Activated naive CD8-positive, alpha-beta T cell treated with anti-CD3 and anti-CD28 coated beads, Interleukin-2, amount 50 U/mL, for 16 hours (primary cell): Measurements from ENCODE around the gene ROBO1.

ENCODE experiments used
- DNase-seq: peaks from one replicate; pipeline ENCODE4 v3.0.0-alpha.2; 2020; ENCODE audit warnings: low read depth, low spot score

The ROBO1 gene

DNA sequence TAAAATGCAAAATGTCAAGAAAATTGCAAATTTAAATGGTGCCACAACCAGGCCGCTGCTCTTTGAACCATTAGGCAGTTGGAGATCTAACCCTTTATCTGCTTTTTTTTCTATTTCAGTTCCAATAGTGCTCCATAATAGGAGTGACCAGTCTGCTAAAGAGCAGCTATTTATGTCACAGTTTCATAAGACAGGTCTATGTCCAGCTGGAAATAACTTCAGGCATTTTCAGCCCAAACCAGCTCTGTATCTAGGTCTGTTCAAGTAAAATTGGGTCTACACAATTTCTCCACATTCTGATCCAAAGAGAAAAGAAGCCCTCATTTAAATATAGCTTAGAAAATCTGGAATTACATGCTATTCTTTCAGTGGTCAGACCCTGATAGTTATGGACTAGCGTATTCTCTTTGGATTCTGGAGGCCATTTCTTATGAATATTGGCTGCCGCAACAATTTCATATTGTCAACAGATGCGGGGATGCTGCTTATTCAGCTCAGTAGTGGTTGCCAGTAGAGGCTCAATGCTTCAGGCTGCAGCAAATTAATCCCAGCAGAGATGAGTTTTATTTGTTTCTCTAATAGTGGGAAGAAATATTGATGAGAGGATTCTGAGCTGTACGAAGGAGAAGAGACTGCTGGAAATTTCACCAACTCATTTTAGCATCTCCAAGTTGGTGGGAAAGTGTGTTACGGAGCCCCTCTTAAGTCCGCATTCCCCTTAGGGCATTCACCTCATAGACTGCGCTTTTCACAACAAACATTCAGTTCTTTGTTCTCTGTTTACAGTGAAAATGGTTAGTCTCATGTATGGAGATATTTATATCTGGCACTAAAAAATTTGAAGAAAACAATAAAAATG is 887.0 kb downstream of the ROBO1 start:
- DNase-seq: no peak

DNA sequence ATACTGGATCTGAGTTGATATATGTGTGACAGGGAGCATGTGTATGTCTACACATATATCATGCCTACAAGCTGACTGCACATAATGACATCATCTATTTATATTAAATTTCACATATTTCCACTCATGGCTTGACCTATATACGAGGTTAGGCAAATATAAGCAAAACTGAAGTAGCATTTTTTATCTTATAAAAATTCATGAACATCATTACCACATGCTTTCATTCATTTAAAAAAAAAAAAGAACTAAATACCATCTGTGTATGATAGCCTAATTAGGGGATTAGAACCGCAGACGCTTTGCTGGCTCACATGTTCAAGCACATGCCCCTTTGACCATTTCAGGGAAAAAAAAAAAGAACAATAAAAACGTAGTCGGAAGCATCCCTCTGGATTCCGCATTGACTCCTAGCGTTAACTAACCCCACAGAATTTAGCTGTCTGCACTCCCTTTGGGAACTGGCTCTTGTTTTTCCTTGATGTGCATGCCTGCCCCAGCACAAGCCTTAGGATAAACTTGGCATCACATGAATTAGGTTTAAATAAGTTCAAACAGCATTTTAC is 888.4 kb downstream of the ROBO1 start:
- no peak for DNase-seq

GRCh38 chr3:78878789-78879188 is 889.0 kb downstream of the ROBO1 start:
- DNase-seq: no peak

- no peak for DNase-seq
Observed at GRCh38 chr3:78878011-78878410, 889.8 kb downstream of the ROBO1 start.

- no peak for DNase-seq
Observed at GRCh38 chr3:78875851-78876250, 891.9 kb downstream of the ROBO1 start.

GRCh38 chr3:78875436-78875835 is 892.4 kb downstream of the ROBO1 start:
- DNase-seq: no peak

DNA sequence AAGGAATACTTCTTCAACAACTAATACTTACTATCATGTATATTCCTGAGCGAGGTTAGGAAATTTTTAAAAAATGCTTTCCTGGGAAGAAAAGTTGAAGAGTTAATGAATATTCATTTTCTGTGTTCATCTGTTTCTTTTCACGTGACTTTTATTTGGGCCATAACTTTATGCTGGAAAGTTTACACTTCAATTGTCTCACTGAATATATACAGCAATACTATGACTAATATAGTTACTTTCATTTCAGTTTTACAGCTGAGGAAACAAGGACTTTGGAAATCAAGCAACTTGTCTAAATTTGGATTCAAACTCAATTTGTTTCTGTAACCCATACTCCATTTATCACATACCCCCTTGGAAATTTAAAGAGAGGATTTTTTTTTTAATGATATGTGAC is 894.2 kb downstream of the ROBO1 start:
- no peak for DNase-seq

DNA sequence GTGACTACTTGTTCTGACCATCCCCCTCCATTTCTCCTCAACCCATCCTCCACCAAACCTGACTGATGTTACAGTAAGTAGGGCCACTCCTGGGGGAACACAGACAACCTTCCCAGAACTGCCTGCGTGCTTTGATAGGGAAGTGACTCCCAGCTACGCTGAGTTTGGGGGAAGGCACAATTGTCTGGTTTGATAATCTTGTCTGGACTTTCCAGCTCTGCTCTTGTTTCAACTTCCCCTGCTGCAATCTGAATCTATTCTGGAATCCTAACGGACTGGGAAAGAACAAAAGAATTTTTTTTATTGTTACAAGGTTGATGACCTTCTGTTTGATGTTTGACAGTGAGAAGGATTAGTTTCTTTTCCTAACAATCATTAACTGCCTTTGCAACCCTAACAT is 895.6 kb downstream of the ROBO1 start:
- DNase-seq: no peak

DNA sequence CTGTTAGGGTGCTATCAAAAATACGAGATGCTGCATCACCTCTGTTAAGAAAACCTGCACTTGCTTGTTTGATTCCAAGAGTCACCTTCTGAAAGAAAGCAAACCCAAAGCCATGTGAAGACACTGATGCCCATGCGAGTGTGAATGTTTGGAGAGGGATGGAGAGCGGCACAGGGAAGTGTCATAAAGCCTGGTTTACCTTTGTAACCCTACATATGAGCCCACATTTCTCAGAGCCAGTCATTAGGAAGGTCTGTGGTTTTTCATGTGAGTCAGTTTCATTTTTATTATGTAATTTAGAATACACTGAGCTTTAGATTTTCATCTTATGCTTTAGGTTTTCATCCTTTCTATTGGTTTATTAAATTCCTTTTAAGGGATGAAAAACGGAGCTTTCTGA is 896.8 kb downstream of the ROBO1 start:
- DNase-seq: no peak

DNA sequence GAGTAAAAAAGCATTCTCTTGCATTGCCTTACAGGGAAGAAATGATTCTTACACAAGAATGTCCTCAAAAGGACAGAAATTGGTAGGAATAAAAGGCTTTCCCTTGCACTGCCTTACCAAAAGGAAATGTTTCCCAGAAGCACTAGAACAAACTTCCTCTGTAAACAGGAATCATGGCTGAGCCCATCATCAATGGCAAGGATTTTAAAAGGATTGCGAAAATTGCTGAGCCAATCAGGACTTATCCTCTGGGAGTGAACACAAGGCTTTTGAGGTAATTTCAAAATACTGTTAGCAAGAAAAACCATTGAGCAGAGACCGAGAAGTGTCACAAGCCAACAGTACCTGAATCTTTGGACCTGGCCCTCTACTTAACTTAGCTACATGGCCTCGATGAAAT is 897.3 kb downstream of the ROBO1 start:
- DNase-seq: no peak

GRCh38 chr3:78868570-78868969 is 899.2 kb downstream of the ROBO1 start:
- no peak for DNase-seq

- no peak for DNase-seq
Observed at GRCh38 chr3:78867409-78868372, 900.1 kb downstream of the ROBO1 start.

- no peak for DNase-seq
Observed at GRCh38 chr3:78863306-78864203, 904.2 kb downstream of the ROBO1 start.

- no peak for DNase-seq
Observed at GRCh38 chr3:78861156-78861555, 906.6 kb downstream of the ROBO1 start.

GRCh38 chr3:78860567-78860966 is 907.2 kb downstream of the ROBO1 start:
- DNase-seq: no peak

DNA sequence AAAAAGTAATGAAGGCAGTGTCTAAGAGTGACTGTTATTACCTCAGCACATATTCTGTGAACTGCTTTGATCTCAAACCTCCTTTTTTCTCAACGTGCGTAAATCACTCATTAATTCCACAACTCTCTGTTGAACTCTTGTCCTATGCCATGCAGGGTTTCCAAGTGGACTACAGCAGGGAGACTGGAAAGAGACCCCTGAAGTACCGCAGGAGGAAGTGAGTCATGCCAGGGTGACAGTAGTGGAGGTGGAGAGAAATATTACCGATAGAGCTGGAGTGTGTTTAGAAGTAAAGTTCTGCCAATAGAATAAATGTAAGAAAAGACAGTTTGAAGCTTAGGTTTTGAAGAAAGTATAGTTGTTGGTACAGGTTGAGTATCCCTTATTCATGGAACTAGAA is 908.9 kb downstream of the ROBO1 start:
- DNase-seq: no peak

DNA sequence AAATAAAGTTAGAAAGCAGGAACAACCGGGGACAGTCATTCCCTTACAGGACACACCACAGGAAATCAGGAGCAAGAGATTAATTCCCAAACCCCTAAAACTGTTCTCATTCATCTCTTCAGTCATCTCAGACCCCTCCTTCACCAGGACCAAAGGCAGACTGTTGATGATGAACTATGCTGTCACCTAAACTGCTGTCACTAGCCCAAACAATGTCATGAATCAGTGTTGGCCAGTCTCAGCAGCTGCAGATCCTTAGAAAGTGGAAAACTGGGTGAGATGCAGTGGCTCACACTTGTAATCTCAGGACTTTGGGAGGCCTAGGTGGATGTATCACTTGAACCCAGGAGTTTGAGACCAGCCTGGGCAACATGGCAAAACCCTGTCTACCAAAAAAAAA is 909.6 kb downstream of the ROBO1 start:
- no peak for DNase-seq

DNA sequence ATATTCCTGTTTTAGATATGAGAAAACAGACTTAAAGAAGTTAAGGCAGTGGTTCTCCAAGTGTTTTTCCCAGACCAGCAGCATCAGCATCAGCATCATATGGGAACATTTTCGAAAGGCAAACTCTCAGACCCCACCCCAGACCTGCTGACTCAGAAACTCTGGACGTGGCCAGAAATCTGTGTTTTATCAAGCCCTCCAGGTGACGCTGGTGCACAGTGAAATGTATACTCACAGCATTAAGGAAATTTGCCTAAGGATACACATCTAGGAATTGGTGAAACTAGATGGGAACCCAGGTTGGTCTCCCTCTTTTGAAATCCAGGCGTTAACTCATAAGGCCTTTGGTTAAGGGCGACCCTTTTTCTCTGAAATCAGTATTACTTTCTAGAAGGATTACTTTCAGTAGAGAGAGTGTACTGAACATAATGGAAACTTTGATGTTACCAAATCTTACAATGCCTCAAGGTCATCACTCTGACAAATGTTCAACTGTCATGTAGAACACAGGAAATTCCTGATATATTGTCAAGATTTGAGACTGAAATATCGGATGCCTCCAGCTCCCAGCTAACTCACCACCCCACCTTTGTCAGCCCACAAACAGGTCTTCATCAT is 910.2 kb downstream of the ROBO1 start:
- no peak for DNase-seq

DNA sequence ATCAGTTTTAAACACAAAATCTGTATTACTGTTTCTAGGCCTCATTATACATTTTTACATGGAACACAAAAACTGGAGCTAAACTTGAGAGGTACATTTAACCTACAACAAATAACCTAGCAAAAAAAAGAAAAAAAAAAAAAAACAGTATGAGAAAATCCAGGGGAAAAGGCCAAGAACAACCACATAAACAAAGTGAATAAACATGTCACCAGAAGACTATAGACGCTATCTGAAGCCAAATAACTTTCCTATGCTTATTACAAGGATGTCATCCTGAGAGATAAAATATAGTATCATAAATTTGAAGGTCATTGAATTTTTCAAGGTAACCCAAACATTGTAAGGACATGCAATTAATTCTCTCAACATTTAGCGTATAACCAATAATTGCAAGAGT is 911.6 kb downstream of the ROBO1 start:
- no peak for DNase-seq

DNA sequence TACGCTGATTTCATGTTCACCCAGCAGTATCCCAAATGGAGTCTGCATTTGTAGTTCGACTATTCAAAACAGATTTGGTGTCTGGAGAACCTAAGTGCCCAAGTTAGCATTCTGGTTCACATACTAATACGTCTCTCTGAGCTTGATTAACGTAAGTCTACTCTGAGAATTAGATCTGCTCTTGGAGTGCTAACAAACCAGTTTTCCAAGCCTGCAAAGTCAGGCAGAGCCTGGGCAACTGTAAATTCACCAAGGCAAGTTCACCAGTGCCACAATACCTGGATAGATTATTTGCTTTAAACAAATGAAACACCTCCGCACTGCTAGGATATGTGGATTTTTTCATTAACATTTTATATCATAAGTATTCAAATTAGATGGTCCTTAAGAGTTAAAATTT is 912.6 kb downstream of the ROBO1 start:
- no peak for DNase-seq
